Transverse colon (tissue), 4 donors: Measurements from ENCODE around the gene LRRFIP2.

Experiments used
- EP300 ChIP-seq: sonication (generic); formaldehyde crosslinking; IDR thresholded peaks from one replicate; pipeline ENCODE4 v1.6.1; 2017; ENCODE audit warnings: antibody characterized with exemption, low read depth
- POLR2A ChIP-seq: fragments of 450-650 bp; IDR thresholded peaks from one replicate; pipeline ENCODE4 v1.6.1; 2016; ENCODE audit warnings: antibody characterized with exemption, mild to moderate bottlenecking, moderate library complexity
- POLR2AphosphoS5 ChIP-seq, 3 donors: sonication (generic); formaldehyde crosslinking; IDR thresholded peaks; one replicate each; pipeline ENCODE4 v1.6.1; 2016; ENCODE audit warnings: antibody characterized with exemption in 3 of 3
- TF ChIP-seq, protein P1 (sequence below), 5 experiments: fragments of 200-600 bp in 3 of 5; fragments of 450-650 bp in 2 of 5; sonication (generic) in 3 of 5; IDR thresholded peaks; 1 replicate in 2 of 5; 2 replicates in 3 of 5; pipeline ENCODE4 v1.5.1; 2016 to 2017; ENCODE audit warnings: antibody characterized with exemption in 5 of 5, inconsistent platforms in 3 of 5, mild to moderate bottlenecking in 2 of 5, moderate library complexity in 1 of 5

DNA sequence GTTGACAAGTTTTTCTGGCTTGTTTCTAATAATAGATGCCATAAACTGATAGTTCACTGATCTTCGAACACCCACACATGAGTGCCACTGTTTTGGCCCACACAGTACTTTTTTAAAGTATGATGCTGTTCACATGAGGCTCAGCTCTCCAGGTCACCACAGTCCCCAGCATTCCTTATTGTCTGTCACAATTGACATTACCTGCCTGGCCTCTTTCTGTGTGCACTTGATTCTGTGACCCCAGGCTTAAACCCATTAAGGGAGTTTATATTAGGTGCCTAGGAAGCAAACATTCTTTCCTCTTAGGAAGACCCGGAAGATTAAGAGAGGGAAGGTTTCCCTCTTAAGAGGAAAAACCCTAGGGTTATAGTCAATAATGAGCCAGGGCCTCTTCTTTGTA is 24.2 kb upstream of the LRRFIP2 start:
- no peak for TF ChIP-seq POLR2A
- TF ChIP-seq, protein P1, sequence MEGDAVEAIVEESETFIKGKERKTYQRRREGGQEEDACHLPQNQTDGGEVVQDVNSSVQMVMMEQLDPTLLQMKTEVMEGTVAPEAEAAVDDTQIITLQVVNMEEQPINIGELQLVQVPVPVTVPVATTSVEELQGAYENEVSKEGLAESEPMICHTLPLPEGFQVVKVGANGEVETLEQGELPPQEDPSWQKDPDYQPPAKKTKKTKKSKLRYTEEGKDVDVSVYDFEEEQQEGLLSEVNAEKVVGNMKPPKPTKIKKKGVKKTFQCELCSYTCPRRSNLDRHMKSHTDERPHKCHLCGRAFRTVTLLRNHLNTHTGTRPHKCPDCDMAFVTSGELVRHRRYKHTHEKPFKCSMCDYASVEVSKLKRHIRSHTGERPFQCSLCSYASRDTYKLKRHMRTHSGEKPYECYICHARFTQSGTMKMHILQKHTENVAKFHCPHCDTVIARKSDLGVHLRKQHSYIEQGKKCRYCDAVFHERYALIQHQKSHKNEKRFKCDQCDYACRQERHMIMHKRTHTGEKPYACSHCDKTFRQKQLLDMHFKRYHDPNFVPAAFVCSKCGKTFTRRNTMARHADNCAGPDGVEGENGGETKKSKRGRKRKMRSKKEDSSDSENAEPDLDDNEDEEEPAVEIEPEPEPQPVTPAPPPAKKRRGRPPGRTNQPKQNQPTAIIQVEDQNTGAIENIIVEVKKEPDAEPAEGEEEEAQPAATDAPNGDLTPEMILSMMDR (IDR thresholded peaks at IDR 0.05) = no peak
- no peak for TF ChIP-seq EP300
- TF ChIP-seq POLR2AphosphoS5 (IDR thresholded peaks at IDR 0.05) = no peak
